ENCODE measurements around the gene LRCOL1. TPM values are rescaled to one million over a fixed set of nuclear protein-coding genes. Genes with fewer than 3 reads are reported as not detected.

Gene LRCOL1
- total and polyA plus RNA-seq, 2 of the 13 experiments (the other 11 are each of a cell fraction or from before 2014, with no cell fraction given) = not detected

- no peak for TF ChIP-seq TFDP2 (CRISPR knock-in tag; IDR thresholded peaks at IDR 0.05)
- no peak for TF ChIP-seq SATB2 (CRISPR knock-in tag; IDR thresholded peaks at IDR 0.05)
- no peak for TF ChIP-seq ZNF333 (CRISPR knock-in tag; IDR thresholded peaks at IDR 0.05; ENCODE audit: borderline replicate concordance)
- no peak for TF ChIP-seq FOXA1 (IDR thresholded peaks at IDR 0.05)
- TF ChIP-seq FOXA1 (CRISPR knock-in tag; IDR thresholded peaks at IDR 0.05) = no peak
- TF ChIP-seq ZNF660 (CRISPR knock-in tag; IDR thresholded peaks at IDR 0.05; ENCODE audit: borderline replicate concordance, low read depth) = no peak
- no peak for TF ChIP-seq SOX6 (IDR thresholded peaks at IDR 0.05)
- TF ChIP-seq SOX6 (CRISPR knock-in tag; IDR thresholded peaks at IDR 0.05) = no peak
- TF ChIP-seq NFRKB (IDR thresholded peaks at IDR 0.05) = no peak
- TF ChIP-seq ZFP91 (CRISPR knock-in tag; IDR thresholded peaks at IDR 0.05; ENCODE audit: borderline replicate concordance) = no peak
- TF ChIP-seq NCOA2 (CRISPR knock-in tag; IDR thresholded peaks at IDR 0.05) = no peak
- no peak for TF ChIP-seq RERE (CRISPR knock-in tag; IDR thresholded peaks at IDR 0.05; ENCODE audit: low read depth)
These were observed 12.2 kb upstream of the LRCOL1 start (continued) for GRCh38 chr12:132622437-132623071.

Measured in HepG2 (cell line).